ENCODE measurements around the gene ARHGAP24.

- TF ChIP-seq CTCF (conservative IDR thresholded peaks at IDR 0.05), result no peak
- no peak for TF ChIP-seq ZFX (IDR thresholded peaks at IDR 0.05)
These were observed 213.2 kb downstream of the ARHGAP24 start for GRCh38 chr4:85688055-85688740.
